CD8-positive, alpha-beta memory T cell (primary cell): ENCODE data around the gene KCND3. TPM values are rescaled to one million over a fixed set of nuclear protein-coding genes. Genes with fewer than 3 reads are reported as not detected.

ENCODE experiments used
- CTCF ChIA-PET: fragments of 350-600 bp; sonication (Branson Sonifier 250); formaldehyde crosslinking; loops from one replicate; lab custom pipeline; 2021; ENCODE audit warnings: antibody characterized with exemption; lab: Charles Lee
- POLR2A ChIA-PET: fragments of 350-600 bp; sonication (Branson Sonifier 250); formaldehyde crosslinking; loops from one replicate; lab custom pipeline; 2021; ENCODE audit warnings: antibody characterized with exemption; lab: Charles Lee
- DNase-seq, 5 donors: peaks; one replicate each; pipeline versions ENCODE4 v3.0.0 to v3.0.0-alpha.2; 2020 to 2022; ENCODE audit warnings: mixed read lengths in 1 of 5
- H3K27ac ChIP-seq: one replicate; pipeline ENCODE4 v1.7.0; 2013; ENCODE audit warnings: low read depth, mild to moderate bottlenecking, low read length, moderate library complexity
- H3K27me3 ChIP-seq: 2 replicates; pipeline ENCODE4 v1.7.0; 2013; ENCODE audit warnings: low read length, mild to moderate bottlenecking; ENCODE audit not compliant: insufficient read depth, poor library complexity, severe bottlenecking
- H3K36me3 ChIP-seq: 2 replicates; pipeline ENCODE4 v1.7.0; 2013; ENCODE audit warnings: mild to moderate bottlenecking, low read length, moderate library complexity; ENCODE audit not compliant: insufficient read depth
- H3K4me1 ChIP-seq: 2 replicates; pipeline ENCODE4 v1.7.0; 2013; ENCODE audit warnings: mild to moderate bottlenecking, low read length, moderate library complexity; ENCODE audit not compliant: insufficient read depth
- H3K4me3 ChIP-seq: 2 replicates; pipeline ENCODE4 v1.7.0; 2013; ENCODE audit warnings: mild to moderate bottlenecking, low read length
- H3K9me3 ChIP-seq: 2 replicates; pipeline ENCODE4 v1.7.0; 2013; ENCODE audit warnings: mild to moderate bottlenecking, low read length
- H3K27ac Mint-ChIP-seq, 8 donors: one replicate each; pipeline ENCODE4 v1.8.0; 2020 to 2021; ENCODE audit warnings: mixed read lengths in 8 of 8, mild to moderate bottlenecking in 6 of 8, inconsistent platforms in 3 of 8, moderate library complexity in 3 of 8
- H3K27me3 Mint-ChIP-seq, 2 donors: one replicate each; pipeline ENCODE4 v1.8.0; 2020 to 2021; ENCODE audit warnings: mixed read lengths in 2 of 2, mild to moderate bottlenecking in 1 of 2, moderate library complexity in 1 of 2
- H3K36me3 Mint-ChIP-seq, 3 donors: one replicate each; pipeline ENCODE4 v1.8.0; 2020 to 2021; ENCODE audit warnings: mixed read lengths in 3 of 3, inconsistent platforms in 1 of 3, mild to moderate bottlenecking in 1 of 3
- H3K4me1 Mint-ChIP-seq, 3 donors: one replicate each; pipeline ENCODE4 v1.8.0; 2020 to 2021; ENCODE audit warnings: mixed read lengths in 3 of 3, inconsistent platforms in 1 of 3, mild to moderate bottlenecking in 1 of 3
- H3K4me3 Mint-ChIP-seq, 7 donors: one replicate each; pipeline ENCODE4 v1.8.0; 2020 to 2021; ENCODE audit warnings: mixed read lengths in 7 of 7, mild to moderate bottlenecking in 6 of 7, moderate library complexity in 4 of 7, inconsistent platforms in 2 of 7
- H3K9me3 Mint-ChIP-seq, 5 donors: one replicate each; pipeline ENCODE4 v1.8.0; 2020 to 2022; ENCODE audit warnings: mixed read lengths in 5 of 5, mild to moderate bottlenecking in 3 of 5, moderate library complexity in 2 of 5, inconsistent platforms in 1 of 5
- polyA plus RNA-seq: library from polyadenylated mRNA; unstranded; fragments of 300-500 nt; fragmentation: Illumina TruSeq; gene quantifications from one replicate; pipeline ENCODE4 v1.2.3, GENCODE V29; 2021
- total RNA-seq, 2 experiments: library from RNA; stranded (reverse); gene quantifications; one replicate each; pipeline ENCODE4 v1.2.3, GENCODE V29; 2021

The KCND3 gene
- total and polyA plus RNA-seq, 3 experiments from 2014 or later = not detected

DNA sequence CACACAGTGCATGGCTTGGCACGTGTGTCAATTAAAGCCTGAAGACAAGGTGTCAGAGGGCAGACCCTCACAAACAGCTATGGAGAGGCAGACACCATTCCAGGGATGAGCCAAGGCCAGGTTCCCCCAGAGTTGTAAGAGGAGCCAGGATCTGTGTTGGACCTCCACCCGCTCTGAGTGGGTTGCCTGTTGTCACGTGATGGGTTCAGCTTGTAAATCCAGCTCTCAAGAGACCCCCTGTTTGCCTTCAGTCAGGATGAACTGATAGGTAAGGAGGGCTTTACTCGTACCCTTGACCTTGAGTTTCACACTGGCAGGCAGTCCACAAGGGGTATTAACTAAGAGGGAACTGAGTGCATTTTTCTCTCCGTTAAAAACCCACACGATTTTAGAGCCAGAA is 27.7 kb upstream of the KCND3 start:
- POLR2A ChIA-PET = no interaction called here
- no peaks in the 10 kb centered on the region for H3K4me1 Mint-ChIP-seq

GRCh38 chr1:112012823-112013222 is 23.4 kb upstream of the KCND3 start:
- H3K9me3 ChIP-seq = no peaks in the 10 kb centered on the region
- no peak overlapping the region for H3K4me3 ChIP-seq
- no peaks in the 10 kb centered on the region for H3K4me1 ChIP-seq
- no peak for DNase-seq
- no peak overlapping the region for H3K27ac ChIP-seq
- H3K36me3 ChIP-seq = no peaks in the 10 kb centered on the region
- ChIA-PET POLR2A (no interaction called here), CTCF (no interaction called here)
- Mint-ChIP-seq H3K27me3 (peaks cover 8 to 38% of the 10 kb centered on the region in 2 donors), H3K27ac (no peak overlapping the region), H3K36me3 (no peaks in the 10 kb centered on the region), H3K4me3 (no peak overlapping the region), H3K4me1 (no peaks in the 10 kb centered on the region), H3K9me3 (peaks cover 0 to 8% (median 0%) of the 10 kb centered on the region in 5 donors)
- H3K27me3 ChIP-seq = no peaks in the 10 kb centered on the region

More for the DNA sequence above, 27.7 kb upstream of the KCND3 start:
- Mint-ChIP-seq H3K9me3 (peaks cover 0 to 7% (median 3%) of the 10 kb centered on the region in 5 donors), H3K4me3 (no peak overlapping the region), H3K27me3 (peaks cover 11 to 57% of the 10 kb centered on the region in 2 donors), H3K27ac (no peak overlapping the region), H3K36me3 (no peaks in the 10 kb centered on the region)
- H3K27ac ChIP-seq = no peak overlapping the region
- CTCF ChIA-PET = no interaction called here
- no peak overlapping the region for H3K4me3 ChIP-seq
- DNase-seq = no peak
- H3K9me3 ChIP-seq = no peaks in the 10 kb centered on the region
- no peaks in the 10 kb centered on the region for H3K36me3 ChIP-seq
- H3K27me3 ChIP-seq = no peaks in the 10 kb centered on the region
- H3K4me1 ChIP-seq = no peaks in the 10 kb centered on the region

DNA sequence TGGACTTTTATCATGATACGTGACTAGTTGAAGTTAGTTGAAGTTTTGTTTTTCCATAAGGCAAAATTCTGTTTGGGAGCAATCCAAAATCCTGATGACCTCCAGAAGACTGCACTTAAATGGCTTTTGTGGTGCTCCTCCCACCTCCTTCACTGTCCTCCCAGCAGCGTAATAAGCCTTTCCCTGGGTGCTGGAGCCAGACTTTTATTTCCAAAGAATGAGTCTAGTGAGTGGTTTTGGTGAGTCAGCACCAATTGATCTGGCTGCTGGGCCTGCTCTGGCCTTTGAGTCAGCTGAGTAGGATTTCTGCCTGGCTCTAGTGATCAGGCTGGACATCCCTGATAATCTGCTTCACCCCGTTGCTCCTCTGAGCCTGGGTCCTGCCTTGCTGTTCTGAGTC is 21.7 kb upstream of the KCND3 start:
- Mint-ChIP-seq H3K36me3 (no peaks in the 10 kb centered on the region), H3K4me1 (no peaks in the 10 kb centered on the region), H3K27ac (peak overlapping the region in 1 of 8 donors; percentile 26), H3K4me3 (no peak overlapping the region), H3K9me3 (peaks cover 0 to 7% (median 0%) of the 10 kb centered on the region in 5 donors), H3K27me3 (peaks cover 13 to 48% of the 10 kb centered on the region in 2 donors)
- Histone ChIP-seq H3K9me3 (no peaks in the 10 kb centered on the region), H3K27ac (no peak overlapping the region), H3K36me3 (no peaks in the 10 kb centered on the region), H3K4me1 (no peaks in the 10 kb centered on the region), H3K4me3 (no peak overlapping the region), H3K27me3 (no peaks in the 10 kb centered on the region)
- ChIA-PET POLR2A (no interaction called here), CTCF (no interaction called here)
- no peak for DNase-seq

DNA sequence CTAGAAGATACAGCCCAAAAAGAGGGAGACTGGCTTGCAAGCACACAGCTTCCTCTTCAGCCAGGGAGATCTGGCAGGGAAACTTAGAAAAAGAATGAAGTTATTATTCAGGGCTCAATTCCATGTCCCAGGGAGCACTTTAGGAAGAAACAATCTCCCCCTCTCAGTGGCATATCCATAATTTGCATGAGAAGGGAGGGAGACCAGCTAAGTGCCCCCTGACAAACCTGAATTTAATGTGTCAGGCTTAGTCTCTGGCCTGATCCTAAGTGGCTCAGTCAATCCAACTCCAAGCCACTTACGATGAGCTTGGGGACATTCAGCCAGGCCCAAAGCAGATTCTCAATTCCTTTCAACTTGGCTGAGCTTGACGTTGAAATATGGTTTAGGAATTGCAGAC is 17.7 kb upstream of the KCND3 start:
- H3K36me3 Mint-ChIP-seq = peaks cover 0 to 2% (median 0%) of the 10 kb centered on the region in 3 donors
- no peak overlapping the region for H3K4me3 Mint-ChIP-seq
- no peaks in the 10 kb centered on the region for H3K4me1 Mint-ChIP-seq
- no peak overlapping the region for H3K27ac Mint-ChIP-seq
- H3K36me3 ChIP-seq = no peaks in the 10 kb centered on the region
- H3K27ac ChIP-seq = no peak overlapping the region
- peaks cover 12 to 43% of the 10 kb centered on the region in 2 donors for H3K27me3 Mint-ChIP-seq
- no peak overlapping the region for H3K4me3 ChIP-seq
- DNase-seq = no peak
- H3K27me3 ChIP-seq = no peaks in the 10 kb centered on the region
- no peaks in the 10 kb centered on the region for H3K9me3 ChIP-seq
- ChIA-PET POLR2A (no interaction called here), CTCF (interaction anchor here (1.1 kb wide), 1 partner anchor 15 kb away, joined by 3 read pairs; no protein-coding TSS in a partner anchor)
- H3K4me1 ChIP-seq = no peaks in the 10 kb centered on the region
- peaks cover 0 to 2% (median 0%) of the 10 kb centered on the region in 5 donors for H3K9me3 Mint-ChIP-seq

DNA sequence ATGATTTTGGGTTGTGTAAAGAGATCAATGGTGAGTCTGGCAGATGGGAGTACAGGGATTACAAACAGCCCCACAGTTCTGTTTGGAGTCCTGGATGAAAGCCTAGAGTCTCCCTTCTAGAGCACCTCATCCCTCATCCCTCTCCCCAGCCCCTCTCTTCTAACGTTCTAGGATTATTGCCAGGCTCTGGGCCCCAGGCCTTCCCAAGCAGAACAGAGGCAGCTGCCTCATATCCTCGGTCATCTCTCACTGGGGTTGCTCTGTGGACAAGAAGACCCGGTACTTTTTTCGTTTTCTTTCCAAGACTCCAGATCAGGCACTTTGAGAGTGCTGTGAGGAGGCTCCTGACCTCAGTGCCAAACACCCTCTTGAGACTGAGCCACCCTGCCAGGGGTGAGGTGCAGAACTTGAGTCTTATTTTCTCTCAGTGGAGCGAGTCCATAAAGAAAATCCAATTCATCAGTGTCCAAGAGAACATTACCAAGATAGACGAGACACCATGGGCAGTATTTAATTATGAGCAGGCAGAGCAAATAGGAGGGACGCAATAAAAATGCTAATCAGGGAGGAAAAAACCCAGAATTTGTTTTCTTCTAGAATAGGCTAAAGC is 17.1 kb upstream of the KCND3 start:
- no peak overlapping the region for H3K27ac Mint-ChIP-seq
- peaks cover 15 to 50% of the 10 kb centered on the region in 2 donors for H3K27me3 Mint-ChIP-seq
- H3K9me3 Mint-ChIP-seq = peaks cover 0 to 2% (median 0%) of the 10 kb centered on the region in 5 donors
- ChIA-PET POLR2A (no interaction called here), CTCF (interaction anchor here (1.1 kb wide), 1 partner anchor 14 kb away, joined by 3 read pairs; no protein-coding TSS in a partner anchor)
- no peaks in the 10 kb centered on the region for H3K9me3 ChIP-seq
- no peaks in the 10 kb centered on the region for H3K27me3 ChIP-seq
- H3K4me1 Mint-ChIP-seq = no peaks in the 10 kb centered on the region
- no peaks in the 10 kb centered on the region for H3K36me3 ChIP-seq
- DNase-seq = no peak
- H3K27ac ChIP-seq = no peak overlapping the region
- H3K4me3 ChIP-seq = no peak overlapping the region
- H3K4me3 Mint-ChIP-seq = no peak overlapping the region
- H3K36me3 Mint-ChIP-seq = peaks cover 0 to 2% (median 0%) of the 10 kb centered on the region in 3 donors
- H3K4me1 ChIP-seq = no peaks in the 10 kb centered on the region

DNA sequence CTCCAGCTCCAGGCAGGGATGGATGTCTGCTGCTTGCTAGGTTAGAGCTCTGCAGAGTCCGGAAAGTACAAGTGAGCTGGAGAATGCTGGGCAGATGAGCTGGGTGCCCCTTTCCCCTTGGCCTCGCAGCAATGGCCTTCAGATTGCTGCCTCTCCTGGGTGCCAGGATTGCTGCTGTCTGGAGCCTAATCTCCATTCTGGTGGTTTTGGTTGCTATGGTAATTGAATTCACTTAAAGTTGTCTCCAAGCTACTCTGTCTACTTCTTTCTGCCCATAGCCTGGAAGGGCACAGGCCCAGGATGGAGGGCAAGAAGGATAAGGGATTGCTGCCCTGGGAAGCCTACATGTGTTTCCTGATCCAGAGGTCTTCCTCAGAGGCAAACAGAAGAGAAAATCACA is 14.6 kb upstream of the KCND3 start:
- H3K4me1 Mint-ChIP-seq = no peaks in the 10 kb centered on the region
- no peak overlapping the region for H3K4me3 ChIP-seq
- H3K27ac ChIP-seq = no peak overlapping the region
- peaks cover 15 to 63% of the 10 kb centered on the region in 2 donors for H3K27me3 Mint-ChIP-seq
- H3K27ac Mint-ChIP-seq = no peak overlapping the region
- DNase-seq = no peak
- H3K36me3 Mint-ChIP-seq = peaks cover 0 to 2% (median 0%) of the 10 kb centered on the region in 3 donors
- no peaks in the 10 kb centered on the region for H3K9me3 ChIP-seq
- H3K4me1 ChIP-seq = no peaks in the 10 kb centered on the region
- ChIA-PET POLR2A (no interaction called here), CTCF (no interaction called here)
- H3K9me3 Mint-ChIP-seq = no peaks in the 10 kb centered on the region
- no peaks in the 10 kb centered on the region for H3K36me3 ChIP-seq
- no peak overlapping the region for H3K4me3 Mint-ChIP-seq
- no peaks in the 10 kb centered on the region for H3K27me3 ChIP-seq

GRCh38 chr1:112002514-112002913 is 13.0 kb upstream of the KCND3 start:
- H3K9me3 ChIP-seq = no peaks in the 10 kb centered on the region
- no peak for DNase-seq
- H3K9me3 Mint-ChIP-seq = no peaks in the 10 kb centered on the region

DNA sequence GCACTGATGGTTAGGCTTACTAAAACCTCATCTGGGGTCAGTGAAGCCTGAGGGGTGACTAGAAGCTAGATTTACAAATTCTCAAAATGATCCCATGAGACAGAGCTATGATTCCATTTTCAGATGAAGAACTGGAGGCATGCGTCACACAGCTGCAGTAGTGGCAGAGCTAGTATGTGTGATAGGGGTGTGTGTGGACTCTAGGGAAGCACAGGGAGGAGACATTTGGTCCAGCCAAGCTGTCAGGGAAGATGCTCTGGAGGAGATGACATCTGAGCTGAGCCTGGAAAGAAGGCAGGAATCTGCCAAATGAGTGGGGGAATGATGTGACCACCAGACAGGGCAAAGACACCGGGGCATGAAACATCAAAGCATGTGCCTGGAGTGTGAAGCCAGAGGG is 12.0 kb upstream of the KCND3 start:
- Histone ChIP-seq H3K9me3 (no peaks in the 10 kb centered on the region), H3K27ac (no peak overlapping the region), H3K4me3 (no peak overlapping the region), H3K36me3 (no peaks in the 10 kb centered on the region), H3K4me1 (no peaks in the 10 kb centered on the region), H3K27me3 (no peaks in the 10 kb centered on the region)
- H3K36me3 Mint-ChIP-seq = peaks cover 0 to 2% (median 0%) of the 10 kb centered on the region in 3 donors
- H3K27ac Mint-ChIP-seq = no peak overlapping the region
- no peaks in the 10 kb centered on the region for H3K4me1 Mint-ChIP-seq
- CTCF ChIA-PET = no interaction called here
- H3K9me3 Mint-ChIP-seq = no peaks in the 10 kb centered on the region
- no peak overlapping the region for H3K4me3 Mint-ChIP-seq
- POLR2A ChIA-PET = no interaction called here
- peaks cover 12 to 56% of the 10 kb centered on the region in 2 donors for H3K27me3 Mint-ChIP-seq
- DNase-seq = no peak

More at GRCh38 chr1:112002514-112002913, 13.0 kb upstream of the KCND3 start:
- H3K36me3 ChIP-seq = no peaks in the 10 kb centered on the region
- no peaks in the 10 kb centered on the region for H3K27me3 ChIP-seq
- H3K27ac Mint-ChIP-seq = no peak overlapping the region
- no peak overlapping the region for H3K27ac ChIP-seq
- ChIA-PET CTCF (no interaction called here), POLR2A (no interaction called here)
- H3K4me3 Mint-ChIP-seq = no peak overlapping the region
- H3K27me3 Mint-ChIP-seq = peaks cover 15 to 57% of the 10 kb centered on the region in 2 donors
- H3K4me1 ChIP-seq = no peaks in the 10 kb centered on the region
- no peak overlapping the region for H3K4me3 ChIP-seq
- H3K36me3 Mint-ChIP-seq = peaks cover 0 to 2% (median 0%) of the 10 kb centered on the region in 3 donors
- no peaks in the 10 kb centered on the region for H3K4me1 Mint-ChIP-seq
